GM12875 (cell line): ENCODE measurements around the gene NNAT.

ENCODE experiments used
- H3K4me3 ChIP-seq: one replicate; pipeline ENCODE4 v1.5.1; 2011; ENCODE audit warnings: low read depth, low read length, control low read depth
- CTCF ChIP-seq: IDR thresholded peaks from 2 replicates; pipeline ENCODE4 v1.5.1; 2011; ENCODE audit warnings: low read depth, mild to moderate bottlenecking, control low read depth, inconsistent platforms, low read length, moderate library complexity, borderline replicate concordance; ENCODE audit not compliant: insufficient read depth

Gene NNAT

GRCh38 chr20:37502654-37503053 lies 18.4 kb upstream of the NNAT start:
- TF ChIP-seq CTCF: no peak
- H3K4me3 ChIP-seq: no peak overlapping the region

- no peak overlapping the region for H3K4me3 ChIP-seq
- TF ChIP-seq CTCF: no peak
These were observed 17.7 kb upstream of the NNAT start for GRCh38 chr20:37503256-37503927.

GRCh38 chr20:37504404-37505096 lies 16.5 kb upstream of the NNAT start:
- H3K4me3 ChIP-seq: no peak overlapping the region
- no peak for TF ChIP-seq CTCF

GRCh38 chr20:37505263-37506151 lies 15.5 kb upstream of the NNAT start:
- TF ChIP-seq CTCF: no peak
- H3K4me3 ChIP-seq: no peak overlapping the region

- no peak for TF ChIP-seq CTCF
- H3K4me3 ChIP-seq: no peak overlapping the region
These were observed 14.8 kb upstream of the NNAT start for GRCh38 chr20:37506152-37506725.

- H3K4me3 ChIP-seq: no peak overlapping the region
- no peak for TF ChIP-seq CTCF
These were observed 10.8 kb upstream of the NNAT start for GRCh38 chr20:37510226-37510625.
